HepG2 (cell line): Measurements from ENCODE around the gene MICB. TPM values are rescaled to one million over a fixed set of nuclear protein-coding genes. Genes with fewer than 3 reads are reported as not detected.

ENCODE experiments used
- BCLAF1 ChIP-seq: fragments of 450-650 bp; IDR thresholded peaks from 2 replicates; pipeline ENCODE4 v1.6.1; 2017; ENCODE audit warnings: mild to moderate bottlenecking
- CBFB ChIP-seq: sonication (generic); formaldehyde crosslinking; IDR thresholded peaks from 2 replicates; pipeline ENCODE4 v1.4.0; 2020; ENCODE audit warnings: missing genetic modification reagents
- ETV5 ChIP-seq: IDR thresholded peaks from 2 replicates; pipeline ENCODE4 v1.6.1; 2018; ENCODE audit warnings: missing biosample characterization, missing genetic modification reagents, inconsistent platforms, borderline replicate concordance
- GTF3A ChIP-seq: sonication (generic); formaldehyde crosslinking; conservative IDR thresholded peaks from 2 replicates; pipeline ENCODE4 v1.4.0; 2020; ENCODE audit warnings: mild to moderate bottlenecking, missing genetic modification reagents
- MLX ChIP-seq: IDR thresholded peaks from 2 replicates; pipeline ENCODE4 v1.6.1; 2016
- PHF8 ChIP-seq: sonication (generic); formaldehyde crosslinking; IDR thresholded peaks from 2 replicates; pipeline ENCODE4 v1.5.0; 2020; ENCODE audit warnings: missing genetic modification reagents
- PREB ChIP-seq: sonication (generic); formaldehyde crosslinking; IDR thresholded peaks from 2 replicates; pipeline ENCODE4 v1.4.0; 2020; ENCODE audit warnings: missing genetic modification reagents
- SRSF1 ChIP-seq: fragments of 200-400 bp; formaldehyde crosslinking; optimal IDR thresholded peaks from 2 replicates; pipeline ENCODE3; 2017; ENCODE audit warnings: mild to moderate bottlenecking, low read depth, low read length, moderate library complexity
- STAT6 ChIP-seq: sonication (generic); formaldehyde crosslinking; IDR thresholded peaks from 2 replicates; pipeline ENCODE4 v1.4.0; 2020; ENCODE audit warnings: missing genetic modification reagents, mild to moderate bottlenecking, borderline replicate concordance
- TEAD2 ChIP-seq: sonication (generic); formaldehyde crosslinking; IDR thresholded peaks from 2 replicates; pipeline ENCODE4 v1.9.0; 2021; ENCODE audit warnings: missing genetic modification reagents
- THAP9 ChIP-seq: sonication (generic); formaldehyde crosslinking; IDR thresholded peaks from 2 replicates; pipeline ENCODE4; 2020; ENCODE audit warnings: missing genetic modification reagents, mild to moderate bottlenecking, borderline replicate concordance
- TRIM24 ChIP-seq: sonication (generic); formaldehyde crosslinking; IDR thresholded peaks from 2 replicates; pipeline ENCODE4 v1.8.0; 2022; ENCODE audit warnings: mild to moderate bottlenecking, missing genetic modification reagents
- ZNF124 ChIP-seq: sonication (generic); formaldehyde crosslinking; IDR thresholded peaks from 2 replicates; pipeline ENCODE4 v1.4.0; 2020; ENCODE audit warnings: missing genetic modification reagents
- ZNF337 ChIP-seq: sonication (generic); formaldehyde crosslinking; IDR thresholded peaks from 2 replicates; pipeline ENCODE4 v1.5.1; 2020; ENCODE audit warnings: missing genetic modification reagents, low read depth, mild to moderate bottlenecking, borderline replicate concordance
- ZNF567 ChIP-seq: sonication (generic); formaldehyde crosslinking; IDR thresholded peaks from 2 replicates; pipeline ENCODE4 v1.8.1; 2023; ENCODE audit warnings: mild to moderate bottlenecking, missing genetic modification reagents, borderline replicate concordance
- ZNF572 ChIP-seq: sonication (generic); formaldehyde crosslinking; IDR thresholded peaks from 2 replicates; pipeline ENCODE4 v1.5.1; 2020; ENCODE audit warnings: mild to moderate bottlenecking, missing genetic modification reagents
- ZNF678 ChIP-seq: sonication (generic); formaldehyde crosslinking; IDR thresholded peaks from 2 replicates; pipeline ENCODE4 v1.4.0; 2020; ENCODE audit warnings: mild to moderate bottlenecking, missing genetic modification reagents
- ZNF781 ChIP-seq: sonication (generic); formaldehyde crosslinking; IDR thresholded peaks from 2 replicates; pipeline ENCODE4 v1.5.1; 2020; ENCODE audit warnings: borderline replicate concordance, mild to moderate bottlenecking, missing genetic modification reagents; ENCODE audit errors: not compliant biosample characterization
- ZNF878 ChIP-seq: sonication (generic); formaldehyde crosslinking; IDR thresholded peaks from 2 replicates; pipeline ENCODE4 v1.8.1; 2023; ENCODE audit warnings: mild to moderate bottlenecking, missing genetic modification reagents, moderate library complexity
- polyA plus RNA-seq, 8 experiments: library from polyadenylated mRNA; depleted of rRNA in 3 of 8; stranded (reverse) in 7 of 8; unstranded in 1 of 8; fragments of >200 nt; fragmentation: Illumina TruSeq in 4 of 8; extraction: Trizol in 4 of 8; gene quantifications; 2 replicates each; pipeline versions ENCODE4 v1.2.1 to v1.2.3, GENCODE V29; 2011 to 2016; ENCODE audit warnings: low read depth in 4 of 8, missing spikeins in 1 of 8, mixed read lengths in 1 of 8; ENCODE audit not compliant: insufficient read depth in 1 of 8
- total RNA-seq, 5 experiments: library from RNA; depleted of rRNA; stranded (reverse); fragments of >200 nt; fragmentation: Illumina TruSeq; extraction: Trizol; gene quantifications; 2 replicates each; pipeline ENCODE4 v1.2.3, GENCODE V29; 2016; ENCODE audit warnings: low read depth in 1 of 5

The MICB gene
- total and polyA plus RNA-seq, 2 of the 13 experiments (the other 11 are each of a cell fraction or from before 2014, with no cell fraction given) = 12.5 to 12.8 TPM

GRCh38 chr6:31547727-31548543 lies 50.0 kb downstream of the MICB start (continued):
- TF ChIP-seq THAP9 (no peak; the same call in 1 of the 2 replicates), PHF8 (CRISPR knock-in tag) (no peak), ZNF124 (CRISPR knock-in tag) (0 out of 2 replicates have a peak, but pooled peaks have one; percentile 5), ZNF567 (CRISPR knock-in tag) (peak; percentile 67; the same call in 1 of the 2 replicates), ZNF337 (CRISPR knock-in tag) (no peak), ZNF878 (CRISPR knock-in tag) (no peak), SRSF1 (no peak), ETV5 (CRISPR knock-in tag) (no peak; the same call in 1 of the 2 replicates), ZNF572 (CRISPR knock-in tag) (no peak), BCLAF1 (no peak), ZNF781 (CRISPR knock-in tag) (no peak), GTF3A (CRISPR knock-in tag) (no peak), ZNF678 (CRISPR knock-in tag) (no peak; the same call in 1 of the 2 replicates), TEAD2 (no peak), PREB (CRISPR knock-in tag) (no peak), CBFB (no peak), STAT6 (no peak), TRIM24 (CRISPR knock-in tag) (no peak), MLX (CRISPR knock-in tag) (no peak)
